ENCODE measurements around the gene GHDC.
"Not testable (repeated sequence)": the region's sequence is repeated elsewhere in the genome, so short reads cannot be mapped to it uniquely, and the experiment has no call there.

The GHDC gene

DNA sequence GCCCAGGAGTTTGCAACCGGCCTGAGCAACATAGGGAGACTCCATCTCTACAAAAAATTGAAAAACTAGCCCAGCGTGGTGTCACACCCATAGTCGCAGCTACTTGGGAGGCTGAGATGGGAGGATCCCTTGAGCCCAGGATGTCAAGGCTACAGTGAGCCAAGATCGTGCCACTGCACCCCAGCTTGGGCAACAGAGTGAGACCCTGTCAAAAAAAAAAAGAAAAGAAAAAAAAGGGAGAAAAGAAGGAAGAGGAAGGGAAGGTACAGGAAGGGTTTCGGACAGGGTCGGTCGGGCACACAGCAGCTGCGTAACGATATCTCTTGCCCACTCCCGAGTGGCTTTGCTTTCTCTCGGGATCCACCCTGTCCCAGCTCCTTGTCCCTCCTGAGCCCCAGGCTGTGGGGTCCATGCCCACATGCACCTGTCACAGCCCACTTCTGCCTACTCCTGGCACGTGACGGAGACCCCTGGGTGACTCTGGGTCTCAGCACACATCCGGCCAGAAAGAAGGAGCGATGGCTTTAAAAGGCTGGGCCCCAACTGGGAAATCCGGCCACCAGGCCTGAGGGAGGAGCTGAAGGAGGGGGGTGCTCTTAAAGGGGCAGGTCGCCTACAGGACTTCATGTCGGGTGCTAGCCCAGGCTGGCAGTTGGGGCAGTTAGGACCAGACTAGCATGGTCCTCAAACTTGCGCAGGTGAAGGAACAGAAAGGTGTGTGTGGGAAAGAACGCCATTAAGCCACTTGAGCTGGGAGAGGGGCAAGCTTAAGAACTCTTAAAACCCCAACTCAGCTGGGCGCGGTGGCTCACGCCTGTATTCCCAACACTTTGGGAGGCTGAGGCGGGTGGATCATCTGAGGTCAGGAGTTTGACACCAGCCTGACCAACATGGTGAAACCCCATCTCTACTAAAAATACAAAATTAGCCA is at the start of gene GHDC:
Gene GHDC (minus strand): TSS at position 526 of the 931 bp plus-strand sequence. CDS start 913 bp downstream, outside the sequence.
- DNase-seq, result peak; percentile 79

DNA sequence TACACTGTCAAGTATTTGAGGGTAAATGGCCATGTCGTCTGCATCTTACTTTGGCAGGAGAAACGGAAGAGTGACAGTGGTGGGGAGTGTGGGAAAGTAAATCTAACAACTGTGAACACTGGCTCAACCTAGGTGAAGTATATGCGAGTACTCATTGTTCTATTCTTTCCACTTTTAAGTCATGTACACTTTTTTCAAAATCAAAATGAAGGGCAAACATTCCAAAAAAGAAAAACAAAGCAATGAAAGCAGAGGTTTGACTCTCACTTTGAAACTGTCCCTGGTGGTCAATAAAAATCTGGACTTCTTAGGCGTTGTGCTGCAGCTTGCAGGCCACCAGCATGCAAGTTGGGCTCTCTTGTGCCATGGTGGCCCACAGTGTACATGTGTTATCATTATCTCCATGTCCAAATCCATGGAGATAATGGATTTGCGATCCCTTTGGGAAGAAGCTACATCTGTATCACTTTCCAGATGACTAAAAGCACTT is 49.2 kb upstream of the GHDC start:
- no peak for DNase-seq

DNA sequence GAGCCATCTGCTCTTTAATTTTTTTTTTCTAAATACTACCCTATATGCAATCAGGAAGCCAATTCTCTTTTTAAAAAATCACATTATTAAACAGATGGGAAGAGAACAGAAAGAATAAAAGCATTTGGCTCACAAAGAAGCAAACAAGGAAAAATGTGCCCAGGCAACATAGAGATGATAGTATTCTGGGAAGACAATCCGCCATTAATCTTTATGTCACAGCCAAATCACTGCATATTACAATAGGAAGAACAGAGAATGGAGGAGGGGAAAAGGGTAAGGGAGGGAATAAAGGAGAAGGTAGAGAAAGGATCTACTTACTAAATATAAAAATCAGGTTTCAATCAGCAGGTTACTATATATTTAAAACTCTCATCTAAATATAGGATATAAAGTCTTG is 47.6 kb upstream of the GHDC start:
- no peak for DNase-seq

DNA sequence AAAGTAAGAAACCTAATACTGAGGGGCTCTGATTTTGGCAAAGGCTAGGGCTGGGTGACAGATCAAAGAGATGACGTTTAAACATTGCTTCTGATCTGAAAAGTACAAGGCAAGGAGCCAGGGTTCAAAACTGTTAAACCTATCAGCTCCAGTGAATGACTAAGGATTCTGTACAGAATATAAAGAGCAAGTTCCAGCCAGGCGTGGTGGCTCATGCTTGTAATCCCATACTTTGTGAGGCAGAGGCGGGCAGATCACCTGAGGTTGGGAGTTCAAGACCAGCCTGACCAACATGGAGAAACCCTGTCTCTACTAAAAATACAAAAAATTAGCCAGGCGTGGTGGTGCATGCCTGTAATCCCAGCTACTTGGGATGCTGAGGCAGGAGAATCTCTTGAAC is 46.6 kb upstream of the GHDC start:
- DNase-seq, result not testable (repeated sequence)

GRCh38 chr17:42240201-42240600 is 45.9 kb upstream of the GHDC start:
- DNase-seq, result no peak

DNA sequence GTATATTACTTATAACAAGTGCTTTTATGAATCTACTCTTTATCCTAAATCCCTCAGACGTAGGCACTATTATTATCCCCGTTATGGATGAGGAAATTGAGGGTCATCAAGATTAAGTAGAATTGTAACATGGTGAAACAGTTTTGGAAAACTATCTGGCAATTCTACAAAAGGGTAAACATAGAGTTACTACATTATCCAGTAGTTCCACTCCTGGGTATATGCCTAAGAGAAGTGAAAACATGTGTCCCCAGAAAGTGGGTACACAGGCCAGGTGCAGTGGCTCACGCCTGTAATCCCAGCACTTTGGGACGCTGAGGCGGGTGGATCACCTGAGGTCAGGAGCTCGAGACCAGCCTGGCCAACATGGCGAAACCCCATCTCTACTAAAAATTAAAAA is 45.3 kb upstream of the GHDC start:
- DNase-seq, result not testable (repeated sequence)

- no peak for DNase-seq
Observed at GRCh38 chr17:42236760-42237159, 42.5 kb upstream of the GHDC start.

DNA sequence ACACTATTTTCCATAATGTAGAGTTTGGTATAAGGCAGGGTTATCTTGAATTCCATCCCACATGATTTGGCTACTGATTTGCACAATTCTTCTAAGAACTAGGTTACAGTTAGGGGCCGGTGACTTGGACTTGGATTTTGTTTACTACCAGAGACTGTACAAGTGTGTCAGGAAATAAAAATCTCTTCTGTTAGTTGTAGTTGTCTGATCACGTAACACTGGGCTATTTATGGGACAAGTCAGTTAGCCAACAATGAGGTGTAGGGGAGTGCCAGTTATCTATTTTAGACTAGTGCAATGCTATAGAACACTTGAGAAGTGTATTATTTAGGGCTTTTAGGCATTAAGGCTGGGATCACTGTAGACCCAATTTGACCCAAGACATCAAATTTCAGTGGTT is 39.7 kb upstream of the GHDC start:
- DNase-seq, result no peak

DNA sequence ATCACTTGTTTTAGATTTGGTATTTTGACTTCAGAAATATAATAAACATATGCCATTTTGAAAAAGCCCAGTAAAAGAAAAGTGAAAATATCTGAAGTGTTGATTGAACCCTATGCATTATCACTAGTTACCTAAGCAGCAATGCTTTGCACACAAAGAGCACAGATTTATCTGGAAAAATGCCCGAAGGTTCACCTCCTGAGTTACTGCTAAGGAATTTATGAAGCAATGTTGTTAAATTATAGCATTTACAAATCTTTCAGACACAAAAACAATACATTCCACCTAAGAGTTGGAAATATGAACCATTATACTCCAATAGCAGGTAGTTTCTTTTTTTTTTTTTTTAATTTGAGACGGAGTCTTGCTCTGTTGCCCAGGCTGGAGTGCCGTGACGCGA is 38.9 kb upstream of the GHDC start:
- no peak for DNase-seq

GRCh38 chr17:42230225-42230624 is 35.9 kb upstream of the GHDC start:
- DNase-seq, result no peak

- DNase-seq, result no peak
Observed at GRCh38 chr17:42227849-42228700, 33.8 kb upstream of the GHDC start.

DNA sequence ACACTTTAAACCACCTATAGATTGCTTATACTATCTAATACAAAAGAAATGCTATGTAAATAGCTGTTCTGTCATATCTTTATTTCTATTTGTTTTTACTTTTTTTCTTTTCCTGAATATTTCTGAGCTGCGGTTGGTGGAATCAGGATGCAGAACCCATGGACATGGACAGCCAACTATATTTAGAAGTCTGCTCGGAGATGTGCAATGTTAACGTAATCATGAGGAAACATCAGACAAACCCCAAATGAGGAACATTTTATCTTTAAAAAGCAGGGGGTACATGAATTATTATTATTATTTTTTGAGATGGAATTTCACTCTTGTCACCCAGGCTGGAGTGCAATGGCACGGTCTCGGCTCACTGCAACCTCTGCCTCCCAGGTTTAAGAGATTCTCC is 31.4 kb upstream of the GHDC start:
- no peak for DNase-seq

- DNase-seq, result no peak
Observed at GRCh38 chr17:42224651-42225050, 30.4 kb upstream of the GHDC start.

DNA sequence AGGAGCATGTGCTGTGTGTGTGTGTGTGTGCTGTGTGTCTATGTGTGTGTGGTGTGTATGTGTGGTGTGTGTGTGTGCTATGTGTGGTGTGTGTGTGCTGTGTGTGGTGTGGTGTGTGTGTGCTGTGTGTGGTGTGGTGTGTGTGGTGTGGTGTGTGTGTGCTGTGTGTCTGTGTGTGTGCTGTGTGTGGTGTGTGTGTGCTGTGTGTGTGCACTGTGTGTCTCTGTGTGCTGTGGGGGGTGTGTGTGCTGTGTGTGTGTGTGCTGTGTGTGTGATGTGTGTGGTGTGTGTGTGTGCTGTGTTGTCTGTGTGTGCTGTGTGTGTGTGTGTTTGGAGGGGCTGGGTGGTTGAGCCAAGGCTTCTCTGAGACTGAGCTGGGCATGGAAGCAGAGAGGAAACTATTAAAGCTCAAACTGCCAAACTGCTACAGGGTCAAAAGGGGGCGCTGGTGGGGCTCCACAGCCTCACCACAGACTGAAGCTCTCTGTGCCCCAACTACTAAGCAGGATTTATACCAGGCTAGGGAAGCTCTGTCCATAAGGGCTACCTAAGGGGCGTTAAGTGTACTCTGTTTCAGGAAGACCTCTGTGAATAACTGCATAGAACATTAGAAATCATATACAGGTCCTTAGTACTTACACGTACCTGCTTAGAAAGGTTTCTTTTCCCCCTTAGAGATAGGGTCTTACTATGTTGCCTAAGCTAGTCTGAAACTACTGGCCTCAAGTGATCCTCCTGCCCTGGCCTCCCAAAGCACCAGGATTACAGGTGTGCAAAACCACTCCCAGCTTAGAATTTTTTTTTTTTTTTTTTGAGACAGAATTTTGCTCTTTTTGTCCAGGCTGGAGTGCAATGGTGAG is 27.8 kb upstream of the GHDC start:
- peak; percentile 41 for DNase-seq

DNA sequence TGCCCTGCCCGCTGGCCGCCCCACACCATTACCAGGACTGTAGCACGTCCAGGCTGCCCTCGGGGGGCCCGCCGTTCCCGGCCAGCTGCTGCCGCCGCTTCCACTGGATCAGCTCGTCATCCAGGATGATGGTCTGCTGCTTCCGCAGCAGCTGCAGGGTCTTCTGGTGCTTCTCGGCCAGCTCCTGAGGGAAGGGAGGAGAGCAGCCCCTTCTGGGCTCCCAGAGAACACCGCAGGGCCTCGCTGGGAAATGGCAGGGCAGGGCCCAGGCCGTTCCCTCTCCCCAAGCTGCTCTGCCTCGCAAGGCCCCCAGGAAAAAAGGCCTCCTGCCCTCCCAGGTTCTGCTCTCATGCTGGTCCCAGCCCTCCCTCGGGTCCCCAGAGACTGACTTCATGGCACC is 25.0 kb upstream of the GHDC start:
- DNase-seq, result not testable (repeated sequence)

- no peak for DNase-seq
Observed at GRCh38 chr17:42214156-42214555, 19.9 kb upstream of the GHDC start.

DNA sequence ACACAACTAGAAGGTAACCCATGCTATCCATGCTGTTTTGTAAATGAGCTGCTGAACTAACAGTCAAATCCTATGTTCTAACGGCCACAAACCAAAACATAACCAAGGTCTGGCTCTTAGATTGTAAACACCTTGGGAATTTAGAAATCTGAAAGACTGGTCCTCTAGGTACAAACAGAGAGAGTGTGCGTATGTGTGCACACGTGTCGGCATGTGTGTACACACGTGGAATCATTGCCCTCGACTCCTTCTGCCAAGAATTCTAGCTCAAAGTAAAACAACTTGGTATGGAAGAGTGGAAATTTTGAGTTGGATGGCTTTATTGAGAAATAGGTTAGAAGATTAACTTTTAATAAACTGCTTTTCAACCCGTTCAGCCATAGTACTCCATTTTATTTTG is 18.1 kb upstream of the GHDC start:
- DNase-seq, result no peak

- not testable (repeated sequence) for DNase-seq
Observed at GRCh38 chr17:42211921-42212341, 17.6 kb upstream of the GHDC start.

DNA sequence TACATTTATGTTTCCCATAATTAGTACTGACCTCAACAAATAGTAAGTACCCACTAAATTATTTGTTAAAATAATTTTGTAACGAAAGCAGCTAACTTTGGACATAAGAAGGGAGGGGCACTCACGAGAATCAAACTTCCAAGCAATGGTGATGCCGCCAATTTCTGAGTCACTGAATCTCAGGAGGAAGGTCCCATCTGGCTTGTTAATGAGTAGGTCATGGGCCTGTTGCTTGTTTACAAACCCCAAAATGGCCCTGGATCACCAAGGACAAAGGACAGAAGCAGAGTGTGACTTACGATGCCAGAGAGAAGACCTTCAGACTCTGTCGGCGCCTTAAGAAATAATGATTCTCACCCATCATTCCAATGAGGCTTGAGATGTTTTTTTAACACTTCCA is 15.8 kb upstream of the GHDC start:
- DNase-seq, result no peak

DNA sequence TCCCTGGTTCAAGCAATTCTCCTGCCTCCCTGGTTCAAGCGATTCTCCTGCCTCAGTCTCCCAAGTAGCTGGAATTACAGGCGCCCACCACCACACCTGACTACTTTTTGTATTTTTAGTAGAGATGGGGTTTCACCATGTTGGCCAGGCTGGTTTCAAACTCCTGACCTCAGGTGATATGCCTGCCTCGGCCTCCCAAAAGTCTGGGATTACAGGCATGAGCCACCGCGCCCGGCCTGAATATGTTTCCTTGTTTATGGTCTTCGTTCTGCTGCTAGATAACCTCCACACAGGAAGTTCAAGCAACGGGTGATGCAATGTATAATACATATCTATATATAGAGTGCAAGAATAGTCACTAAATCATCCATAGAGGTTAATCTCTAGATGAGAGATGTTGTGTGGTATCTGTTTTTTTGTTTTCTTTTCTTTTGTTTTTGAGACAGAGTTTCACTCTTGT is 11.9 kb upstream of the GHDC start:
- not testable (repeated sequence) for DNase-seq

- no peak for DNase-seq
Observed at GRCh38 chr17:42203354-42203753, 9.1 kb upstream of the GHDC start.

DNA sequence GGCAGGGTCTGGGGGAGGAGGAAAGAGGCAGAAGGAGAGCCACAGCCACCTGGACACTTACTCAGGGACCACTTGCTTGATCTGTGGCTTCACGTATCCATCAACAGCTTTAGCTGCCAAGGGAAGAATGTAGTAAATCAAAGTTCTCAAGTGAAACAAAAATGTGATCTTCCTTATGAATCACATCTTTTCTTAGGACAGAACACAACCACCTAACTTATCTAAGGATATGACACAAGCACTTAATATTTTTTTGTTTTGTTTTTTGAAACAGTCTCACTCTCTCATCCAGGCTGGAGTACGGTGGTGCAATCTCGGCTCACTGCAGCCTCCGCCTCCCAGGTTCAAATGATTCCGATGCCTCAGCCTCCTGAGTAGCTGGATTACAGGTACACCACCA is 8.4 kb upstream of the GHDC start:
- no peak for DNase-seq

GRCh38 chr17:42202159-42202558 is 7.9 kb upstream of the GHDC start:
- no peak for DNase-seq
